Lower leg skin (tissue), 4 donors: ENCODE data around the gene TRAM2. TPM values are rescaled to one million over a fixed set of nuclear protein-coding genes. Genes with fewer than 3 reads are reported as not detected.

ENCODE experiments used
- DNase-seq, 2 donors: peaks; one replicate each; pipeline ENCODE4 v3.0.0-alpha.2; 2019; ENCODE audit warnings: low spot score in 2 of 2
- H3K4me3 ChIP-seq: fragments of 200-600 bp; sonication (generic); 2 replicates; pipeline ENCODE4 v1.5.1; 2017; ENCODE audit warnings: mild to moderate bottlenecking, low read depth; ENCODE audit not compliant: poor library complexity, severe bottlenecking
- CTCF ChIP-seq, 3 donors: fragments of 450-650 bp; IDR thresholded peaks; one replicate each; pipeline ENCODE4 v1.5.1; 2016; ENCODE audit warnings: antibody characterized with exemption in 3 of 3, mild to moderate bottlenecking in 3 of 3, moderate library complexity in 2 of 3
- POLR2A ChIP-seq, 2 donors: fragments of 450-650 bp; IDR thresholded peaks; one replicate each; pipeline ENCODE4 v1.6.1; 2016 to 2017; ENCODE audit warnings: antibody characterized with exemption in 2 of 2, mild to moderate bottlenecking in 1 of 2, moderate library complexity in 1 of 2
- WGBS, 2 donors: methylation state at CpG; one replicate each; pipeline ENCODE4 v1.1.5; 2018; 5-methylcytosine and 5-hydroxymethylcytosine counted together
- intact Hi-C: fragments of 100-400 bp; cut with DNase I; formaldehyde crosslinking; loops from one replicate; pipeline ENCODE4 v1.15.0; 2023; ENCODE audit warnings: low total_unique reads
- total RNA-seq, 4 donors: library from RNA; depleted of rRNA; stranded (reverse); fragments of >200 nt; gene quantifications; one replicate each; pipeline ENCODE4 v1.1.0, GENCODE V29; 2016

TRAM2 gene
- total RNA-seq: 10 to 100 TPM in 1 of 4 donors, 1 to 10 TPM in 3; 3.7 to 11.5 (median 7.0) TPM

GRCh38 chr6:52577022-52577777 lies at the start of gene TRAM2:
TSS of gene TRAM2 (minus strand) at chr6:52577060. CDS start at chr6:52576915, 145 bp downstream.
- intact Hi-C loops: no loop called here
- TF ChIP-seq CTCF (IDR thresholded peaks at IDR 0.05): no peak
- no peak for TF ChIP-seq POLR2A (IDR thresholded peaks at IDR 0.05)
- 1 to 2% methylated on average over 7 to 26 of the region's 84 CpGs for whole genome bisulfite sequencing, 2 donors
- H3K4me3 ChIP-seq: peak within 1 kb of the TSS; percentile 72
- DNase-seq: peak; percentile 47 to 96

- no peak overlapping the region for H3K4me3 ChIP-seq
- WGBS, 2 donors: 78 to 88% methylated on average over 2 of the region's 2 CpGs
- TF ChIP-seq POLR2A (IDR thresholded peaks at IDR 0.05) (no peak), CTCF (IDR thresholded peaks at IDR 0.05) (no peak)
- no peak for DNase-seq
- intact Hi-C loops: no loop called here
These were observed 46.0 kb upstream of the TRAM2 start for GRCh38 chr6:52622810-52623209.

- DNase-seq: no peak
- WGBS, 2 donors: 56 to 60% methylated on average over 1 of the region's 1 CpG
- intact Hi-C loops: no loop called here
- no peak overlapping the region for H3K4me3 ChIP-seq
- TF ChIP-seq POLR2A (IDR thresholded peaks at IDR 0.05) (no peak), CTCF (IDR thresholded peaks at IDR 0.05) (no peak)
These were observed 44.8 kb upstream of the TRAM2 start for GRCh38 chr6:52621631-52622030.

- no peak for DNase-seq
- intact Hi-C loops: no loop called here
- no peak overlapping the region for H3K4me3 ChIP-seq
- TF ChIP-seq CTCF (IDR thresholded peaks at IDR 0.05) (no peak), POLR2A (IDR thresholded peaks at IDR 0.05) (no peak)
These were observed 44.0 kb upstream of the TRAM2 start for GRCh38 chr6:52620906-52621190.

- TF ChIP-seq POLR2A (IDR thresholded peaks at IDR 0.05): no peak
- TF ChIP-seq CTCF (IDR thresholded peaks at IDR 0.05): no peak
- DNase-seq: no peak
- no peak overlapping the region for H3K4me3 ChIP-seq
- intact Hi-C loops: no loop called here
- 88 to 95% methylated on average over 2 of the region's 2 CpGs for WGBS, 2 donors
These were observed 43.4 kb upstream of the TRAM2 start for GRCh38 chr6:52620055-52620905.
